HCT116 (cell line): ENCODE data around the gene LRBA. TPM values are rescaled to one million over a fixed set of nuclear protein-coding genes. Genes with fewer than 3 reads are reported as not detected.

ENCODE experiments used
- ATAC-seq: fragments of 200-7000 bp; cut with Tn5 transposase; 2 replicates; pipeline ENCODE4 v1.9.1; 2020; ENCODE audit warnings: mild to moderate bottlenecking, moderate library complexity
- BruUV-seq: library from RNA; stranded (reverse); fragments of 400-500 nt; replicated peaks from 2 replicates; lab custom pipeline; 2021; lab: Mats Ljungman, UMichigan
- CTCF ChIA-PET: fragments of 300-600 bp; sonication (Branson Sonifier 250); formaldehyde crosslinking; loops from one replicate; lab custom pipeline; 2021; ENCODE audit warnings: antibody characterized with exemption; lab: Charles Lee
- POLR2A ChIA-PET: fragments of 300-600, 350-600 bp; sonication (Branson Sonifier 250); formaldehyde crosslinking; loops from one replicate; lab custom pipeline; 2021; ENCODE audit warnings: antibody characterized with exemption; lab: Charles Lee
- RAD21 ChIA-PET, 2 experiments: fragments of 300-600 bp; sonication (Branson Sonifier 250); formaldehyde crosslinking; loops; one replicate each; lab custom pipeline; 2023; ENCODE audit warnings: low total read pairs in 2 of 2; ENCODE audit not compliant: uncharacterized antibody in 2 of 2, unreplicated experiment in 2 of 2, low non-redundant PET in 1 of 2; lab: Charles Lee
- DNase-seq: peaks from one replicate; pipeline ENCODE4 v3.0.0-alpha.2; 2010; ENCODE audit warnings: low read depth, low spot score
- H2AFZ ChIP-seq: fragments of 200-600 bp; shearing (Covaris generic), sonication (generic); 2 replicates; pipeline ENCODE4 v1.6.1; 2017; ENCODE audit warnings: low read depth, mixed run types, mixed read lengths, antibody characterized with exemption, low read length; ENCODE audit not compliant: poor library complexity, severe bottlenecking
- H3K27ac ChIP-seq: 2 replicates; pipeline ENCODE4 v1.5.1; 2012; ENCODE audit warnings: low read depth, low read length
- H3K27me3 ChIP-seq: fragments of 200-600 bp; sonication (generic); 2 replicates; pipeline ENCODE4 v1.6.1; 2016; ENCODE audit warnings: mixed run types, low read length, mixed read lengths; ENCODE audit not compliant: insufficient read depth
- H3K36me3 ChIP-seq, 2 experiments: fragments of 200-500 bp in 1 of 2; fragments of 200-600 bp in 1 of 2; sonication (Bioruptor generic) in 1 of 2; sonication (generic) in 1 of 2; 2 replicates each; pipeline versions ENCODE4 v1.5.1 to v1.6.1; 2014 to 2016; ENCODE audit warnings: low read length in 2 of 2, inconsistent platforms in 1 of 2, mixed read lengths in 1 of 2, mixed run types in 1 of 2; ENCODE audit not compliant: insufficient read depth in 2 of 2, control insufficient read depth in 1 of 2
- H3K4me1 ChIP-seq, 2 experiments: fragments of 200-600 bp in 1 of 2; sonication (generic) in 1 of 2; 2 replicates each; pipeline versions ENCODE4 v1.5.1 to v1.6.1; 2012 to 2017; ENCODE audit warnings: low read length in 2 of 2, inconsistent platforms in 1 of 2, mild to moderate bottlenecking in 1 of 2, mixed read lengths in 1 of 2, mixed run types in 1 of 2, moderate library complexity in 1 of 2; ENCODE audit not compliant: insufficient read depth in 2 of 2, control insufficient read depth in 1 of 2
- H3K4me2 ChIP-seq: fragments of 200-600 bp; sonication (generic); 2 replicates; pipeline ENCODE4 v1.6.1; 2017; ENCODE audit warnings: mixed run types, low read length, mixed read lengths
- H3K4me3 ChIP-seq, 2 experiments: fragments of 200-600 bp in 1 of 2; sonication (generic) in 1 of 2; replicated peaks in 1 of 2; 2 replicates each; pipeline ENCODE4 v1.5.1; 2011 to 2016; ENCODE audit warnings: low read length in 2 of 2, control low read depth in 1 of 2, low read depth in 1 of 2, mild to moderate bottlenecking in 1 of 2, mixed read lengths in 1 of 2, mixed run types in 1 of 2
- H3K79me2 ChIP-seq: fragments of 200-600 bp; sonication (generic); 2 replicates; pipeline ENCODE4 v1.6.1; 2017; ENCODE audit warnings: mild to moderate bottlenecking, mixed run types, low read length, moderate library complexity, mixed read lengths; ENCODE audit not compliant: insufficient read depth
- H3K9ac ChIP-seq: fragments of 200-600 bp; sonication (generic); 2 replicates; pipeline ENCODE4 v1.6.1; 2016; ENCODE audit warnings: low read length, mixed read lengths
- H3K9me2 ChIP-seq: fragments of 200-600 bp; sonication (generic), shearing (Covaris generic); 2 replicates; pipeline ENCODE4 v1.6.1; 2017; ENCODE audit warnings: mixed run types, mild to moderate bottlenecking, moderate library complexity; ENCODE audit not compliant: insufficient read depth
- H3K9me3 ChIP-seq, 2 experiments: fragments of 200-500 bp in 1 of 2; fragments of 200-600 bp in 1 of 2; sonication (Bioruptor generic) in 1 of 2; sonication (generic) in 1 of 2; 2 replicates each; pipeline ENCODE4 v1.6.1; 2014 to 2017; ENCODE audit warnings: low read length in 2 of 2, mixed read lengths in 2 of 2, inconsistent platforms in 1 of 2, low read depth in 1 of 2, mild to moderate bottlenecking in 1 of 2, mixed run types in 1 of 2, moderate library complexity in 1 of 2; ENCODE audit not compliant: control insufficient read depth in 1 of 2, insufficient read depth in 1 of 2
- H4K20me1 ChIP-seq: fragments of 200-600 bp; sonication (generic), shearing (Covaris generic); 2 replicates; pipeline ENCODE4 v1.6.1; 2017; ENCODE audit warnings: mixed run types, mild to moderate bottlenecking, moderate library complexity; ENCODE audit not compliant: insufficient read depth
- CBX3 ChIP-seq: IDR thresholded peaks from 2 replicates; pipeline ENCODE4 v1.6.1; 2012; ENCODE audit warnings: low read depth
- EGR1 ChIP-seq: IDR thresholded peaks from 2 replicates; pipeline ENCODE4 v1.6.1; 2012; ENCODE audit warnings: low read depth
- ELF1 ChIP-seq: IDR thresholded peaks from 2 replicates; pipeline ENCODE4 v1.6.1; 2012; ENCODE audit warnings: low read depth, borderline replicate concordance
- EZH2 ChIP-seq: fragments of 200-600 bp; sonication (generic); IDR thresholded peaks from 2 replicates; pipeline ENCODE4 v1.6.1; 2017; ENCODE audit warnings: antibody characterized with exemption, mixed run types
- FOSL1 ChIP-seq: IDR thresholded peaks from 2 replicates; pipeline ENCODE4 v1.6.1; 2012; ENCODE audit warnings: low read depth
- JUND ChIP-seq: IDR thresholded peaks from 2 replicates; pipeline ENCODE4 v1.6.1; 2012
- POLR2AphosphoS5 ChIP-seq: IDR thresholded peaks from 2 replicates; pipeline ENCODE4 v1.6.1; 2011; ENCODE audit warnings: mild to moderate bottlenecking, low read depth, low read length, moderate library complexity
- SIN3A ChIP-seq: IDR thresholded peaks from 2 replicates; pipeline ENCODE4 v1.6.1; 2012; ENCODE audit warnings: low read depth
- SRF ChIP-seq: IDR thresholded peaks from 2 replicates; pipeline ENCODE4 v1.6.1; 2012; ENCODE audit warnings: low read depth
- YY1 ChIP-seq: IDR thresholded peaks from 2 replicates; pipeline ENCODE4 v1.6.1; 2011; ENCODE audit warnings: low read length, low read depth, moderate library complexity, mild to moderate bottlenecking; ENCODE audit not compliant: insufficient replicate concordance; ENCODE audit errors: extremely low read depth
- ZFX ChIP-seq: fragments of 450-650 bp; IDR thresholded peaks from 2 replicates; pipeline ENCODE4 v1.6.1; 2017
- ZNF274 ChIP-seq: fragments of 200-500 bp; sonication (Bioruptor generic); IDR thresholded peaks from 2 replicates; pipeline ENCODE4 v1.6.1; 2014; ENCODE audit warnings: mild to moderate bottlenecking, low read depth, low read length, inconsistent platforms
- intact Hi-C: fragments of 100-400 bp; cut with micrococcal nuclease; formaldehyde crosslinking; loops from 2 replicates; pipeline ENCODE4 v1.10.0; 2022
- total RNA-seq: library from RNA; stranded (reverse); gene quantifications from one replicate; pipeline ENCODE4 v1.2.1, GENCODE V29; 2021; ENCODE audit not compliant: unreplicated experiment
- TF ChIP-seq, protein P1 (sequence below): IDR thresholded peaks from 2 replicates; pipeline ENCODE4 v1.6.1; 2012; ENCODE audit warnings: low read depth
- TF ChIP-seq, protein P2 (sequence below): IDR thresholded peaks from 2 replicates; pipeline ENCODE4 v1.6.1; 2012
- TF ChIP-seq, protein P3 (sequence below): IDR thresholded peaks from 2 replicates; pipeline ENCODE4 v1.6.1; 2011; ENCODE audit warnings: mild to moderate bottlenecking, low read length, moderate library complexity; ENCODE audit not compliant: insufficient replicate concordance; ENCODE audit errors: extremely low read depth
- TF ChIP-seq, protein P4 (sequence below): IDR thresholded peaks from 2 replicates; pipeline ENCODE4 v1.6.1; 2012

Gene LRBA
- total RNA-seq, 1 experiment from 2014 or later = 79.8 TPM

DNA sequence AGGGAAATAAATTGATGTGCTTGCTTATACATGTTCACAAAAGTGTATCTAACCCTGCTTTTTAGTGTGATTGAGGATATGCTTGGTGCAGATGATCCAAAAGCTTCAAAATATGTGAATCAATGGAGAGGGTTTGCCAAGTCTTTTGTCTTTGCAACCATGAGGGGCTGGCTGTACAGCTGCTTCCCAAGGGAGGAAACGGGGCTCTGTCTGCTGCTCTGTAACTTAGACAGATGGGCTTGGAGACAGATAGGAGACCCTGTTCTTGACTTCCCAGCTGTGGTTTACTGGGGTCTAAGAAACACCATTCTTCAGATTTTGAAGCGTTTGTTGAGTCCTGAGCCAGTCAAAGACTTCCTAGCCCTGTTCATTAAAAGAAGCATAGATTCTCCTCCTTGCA is 784.5 kb downstream of the LRBA start:
- H3K4me1 ChIP-seq = no peaks in the 10 kb centered on the region
- DNase-seq (no peak), ATAC-seq (no peak)
- no peaks in the 10 kb centered on the region for H3K79me2 ChIP-seq
- ChIA-PET POLR2A (no interaction called here), CTCF (interaction anchor here (1.4 kb wide), 1 partner anchor 12 kb away, joined by 4 read pairs; no protein-coding TSS in a partner anchor), RAD21 (no interaction called here)
- intact Hi-C loops = no loop called here
- no peak for TF ChIP-seq CBX3
- TF ChIP-seq SRF = no peak
- no peak for TF ChIP-seq EGR1
- no peak for TF ChIP-seq YY1
- TF ChIP-seq, protein P1, sequence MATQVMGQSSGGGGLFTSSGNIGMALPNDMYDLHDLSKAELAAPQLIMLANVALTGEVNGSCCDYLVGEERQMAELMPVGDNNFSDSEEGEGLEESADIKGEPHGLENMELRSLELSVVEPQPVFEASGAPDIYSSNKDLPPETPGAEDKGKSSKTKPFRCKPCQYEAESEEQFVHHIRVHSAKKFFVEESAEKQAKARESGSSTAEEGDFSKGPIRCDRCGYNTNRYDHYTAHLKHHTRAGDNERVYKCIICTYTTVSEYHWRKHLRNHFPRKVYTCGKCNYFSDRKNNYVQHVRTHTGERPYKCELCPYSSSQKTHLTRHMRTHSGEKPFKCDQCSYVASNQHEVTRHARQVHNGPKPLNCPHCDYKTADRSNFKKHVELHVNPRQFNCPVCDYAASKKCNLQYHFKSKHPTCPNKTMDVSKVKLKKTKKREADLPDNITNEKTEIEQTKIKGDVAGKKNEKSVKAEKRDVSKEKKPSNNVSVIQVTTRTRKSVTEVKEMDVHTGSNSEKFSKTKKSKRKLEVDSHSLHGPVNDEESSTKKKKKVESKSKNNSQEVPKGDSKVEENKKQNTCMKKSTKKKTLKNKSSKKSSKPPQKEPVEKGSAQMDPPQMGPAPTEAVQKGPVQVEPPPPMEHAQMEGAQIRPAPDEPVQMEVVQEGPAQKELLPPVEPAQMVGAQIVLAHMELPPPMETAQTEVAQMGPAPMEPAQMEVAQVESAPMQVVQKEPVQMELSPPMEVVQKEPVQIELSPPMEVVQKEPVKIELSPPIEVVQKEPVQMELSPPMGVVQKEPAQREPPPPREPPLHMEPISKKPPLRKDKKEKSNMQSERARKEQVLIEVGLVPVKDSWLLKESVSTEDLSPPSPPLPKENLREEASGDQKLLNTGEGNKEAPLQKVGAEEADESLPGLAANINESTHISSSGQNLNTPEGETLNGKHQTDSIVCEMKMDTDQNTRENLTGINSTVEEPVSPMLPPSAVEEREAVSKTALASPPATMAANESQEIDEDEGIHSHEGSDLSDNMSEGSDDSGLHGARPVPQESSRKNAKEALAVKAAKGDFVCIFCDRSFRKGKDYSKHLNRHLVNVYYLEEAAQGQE = no peak
- TF ChIP-seq, protein P2, sequence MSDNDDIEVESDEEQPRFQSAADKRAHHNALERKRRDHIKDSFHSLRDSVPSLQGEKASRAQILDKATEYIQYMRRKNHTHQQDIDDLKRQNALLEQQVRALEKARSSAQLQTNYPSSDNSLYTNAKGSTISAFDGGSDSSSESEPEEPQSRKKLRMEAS = no peak
- no peak for TF ChIP-seq EZH2
- TF ChIP-seq, protein P3, sequence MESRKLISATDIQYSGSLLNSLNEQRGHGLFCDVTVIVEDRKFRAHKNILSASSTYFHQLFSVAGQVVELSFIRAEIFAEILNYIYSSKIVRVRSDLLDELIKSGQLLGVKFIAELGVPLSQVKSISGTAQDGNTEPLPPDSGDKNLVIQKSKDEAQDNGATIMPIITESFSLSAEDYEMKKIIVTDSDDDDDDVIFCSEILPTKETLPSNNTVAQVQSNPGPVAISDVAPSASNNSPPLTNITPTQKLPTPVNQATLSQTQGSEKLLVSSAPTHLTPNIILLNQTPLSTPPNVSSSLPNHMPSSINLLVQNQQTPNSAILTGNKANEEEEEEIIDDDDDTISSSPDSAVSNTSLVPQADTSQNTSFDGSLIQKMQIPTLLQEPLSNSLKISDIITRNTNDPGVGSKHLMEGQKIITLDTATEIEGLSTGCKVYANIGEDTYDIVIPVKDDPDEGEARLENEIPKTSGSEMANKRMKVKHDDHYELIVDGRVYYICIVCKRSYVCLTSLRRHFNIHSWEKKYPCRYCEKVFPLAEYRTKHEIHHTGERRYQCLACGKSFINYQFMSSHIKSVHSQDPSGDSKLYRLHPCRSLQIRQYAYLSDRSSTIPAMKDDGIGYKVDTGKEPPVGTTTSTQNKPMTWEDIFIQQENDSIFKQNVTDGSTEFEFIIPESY = no peak
- TF ChIP-seq, protein P4, sequence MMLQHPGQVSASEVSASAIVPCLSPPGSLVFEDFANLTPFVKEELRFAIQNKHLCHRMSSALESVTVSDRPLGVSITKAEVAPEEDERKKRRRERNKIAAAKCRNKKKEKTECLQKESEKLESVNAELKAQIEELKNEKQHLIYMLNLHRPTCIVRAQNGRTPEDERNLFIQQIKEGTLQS = no peak
- TF ChIP-seq FOSL1 = no peak
- TF ChIP-seq ELF1 = no peak
- no peak for TF ChIP-seq SIN3A
- TF ChIP-seq ZNF274 = no peak
- TF ChIP-seq JUND = no peak
- TF ChIP-seq POLR2AphosphoS5 = no peak
- no peak for TF ChIP-seq ZFX
- H3K27me3 ChIP-seq = no peaks in the 10 kb centered on the region
- no TSS peak for BruUV-seq
- H3K9me2 ChIP-seq = no peaks in the 10 kb centered on the region
- no peaks in the 10 kb centered on the region for H4K20me1 ChIP-seq
- H2AFZ ChIP-seq = no peak overlapping the region
- H3K4me3 ChIP-seq = no peak overlapping the region
- no peak overlapping the region for H3K9ac ChIP-seq
- H3K4me2 ChIP-seq = no peak overlapping the region
- H3K27ac ChIP-seq = no peak overlapping the region
- no peaks in the 10 kb centered on the region for H3K36me3 ChIP-seq
- H3K9me3 ChIP-seq = no peaks in the 10 kb centered on the region
